GM11168 (cell line): Measurements from ENCODE around the gene SPNS3.

Experiments
- in situ Hi-C: fragments of 300-500 bp; cut with MboI; formaldehyde crosslinking; loops from one replicate; pipeline ENCODE4 v1.12.0; 2022; ENCODE audit warnings: low sequenced_read_pairs; ENCODE audit not compliant: unreplicated experiment

SPNS3 gene

DNA sequence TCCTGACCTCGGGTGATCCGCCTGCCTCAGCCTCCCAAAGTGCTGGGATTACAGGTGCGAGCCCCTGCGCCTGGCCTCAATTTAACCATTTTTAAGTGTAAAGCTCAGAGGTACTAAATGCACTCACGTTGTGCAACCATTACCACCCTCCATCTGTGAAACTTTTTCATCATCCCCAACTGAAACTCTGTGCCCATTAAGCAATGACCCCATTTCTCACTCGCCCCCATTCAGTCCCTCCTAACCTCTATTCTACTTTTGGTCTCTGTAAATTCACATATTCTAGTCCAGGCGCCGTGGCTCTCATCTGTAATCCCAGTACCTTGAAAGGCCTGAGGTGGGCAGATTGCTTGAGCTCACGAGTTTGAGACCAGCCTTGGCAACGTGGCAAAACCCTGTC lies 8.3 kb upstream of the SPNS3 start:
- in situ Hi-C loops, result no loop called here

DNA sequence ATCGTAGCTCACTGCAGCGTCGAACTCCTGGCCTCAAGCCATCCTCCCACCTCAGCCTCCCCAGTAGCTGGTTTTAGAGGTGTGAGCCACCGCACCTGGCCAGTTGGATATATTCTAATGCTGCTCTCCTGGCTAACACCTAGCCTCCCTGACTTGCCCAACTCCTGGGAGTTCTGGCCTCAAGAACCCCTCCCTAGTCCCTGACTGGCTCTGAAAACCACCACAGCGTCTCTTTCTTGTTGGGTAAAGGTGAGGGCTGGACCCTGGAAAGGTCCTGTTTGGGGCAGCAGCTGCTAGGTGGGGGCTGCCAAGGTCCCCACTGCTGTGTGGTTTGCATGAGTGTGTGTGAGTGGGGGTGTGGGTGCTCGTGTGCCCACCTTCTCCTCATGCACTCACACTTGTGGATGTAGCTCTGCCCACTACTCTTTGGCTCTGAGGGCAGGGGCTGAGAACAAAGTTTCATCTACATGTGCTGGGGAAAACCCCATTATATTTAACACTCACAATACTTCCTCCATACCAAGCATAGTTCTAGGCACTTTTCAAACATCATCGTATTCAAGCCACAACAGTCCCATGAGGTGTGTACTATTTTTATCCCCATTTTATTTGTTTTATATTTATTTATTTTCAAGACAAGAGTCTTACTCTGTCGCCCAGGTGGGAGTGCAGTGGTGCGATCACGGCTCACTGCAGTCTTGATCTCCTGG lies 7.1 kb upstream of the SPNS3 start:
- in situ Hi-C loops, result no loop called here

- in situ Hi-C loops, result no loop called here
Observed at GRCh38 chr17:4427505-4427904, 6.2 kb upstream of the SPNS3 start.

DNA sequence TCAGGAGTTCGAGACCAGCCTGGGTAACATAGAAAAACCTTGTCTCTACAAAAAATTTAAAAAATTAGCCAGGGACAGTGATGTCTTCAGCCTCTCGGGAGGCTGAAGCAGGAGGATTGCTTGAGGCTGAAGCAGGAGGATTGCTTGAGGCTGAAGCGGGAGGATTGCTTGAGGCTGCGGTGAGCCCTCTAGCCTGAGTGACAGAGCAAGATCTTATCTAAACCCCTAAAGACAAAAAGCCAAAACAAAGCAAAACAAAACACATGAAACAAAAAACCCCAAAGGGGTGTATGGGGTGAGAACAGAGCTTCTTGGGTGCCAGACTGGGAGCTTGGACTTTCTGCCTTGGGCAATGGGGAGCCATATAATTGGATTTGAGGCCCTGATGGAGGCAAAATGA lies 2.6 kb downstream of the SPNS3 start:
- in situ Hi-C loops, result loop anchor here (10.0 kb wide), 1 partner anchor 188 kb away; no protein-coding TSS in a partner anchor

- in situ Hi-C loops, result loop anchor here (10.0 kb wide), 1 partner anchor 188 kb away; no protein-coding TSS in a partner anchor
Observed at GRCh38 chr17:4436846-4437245, 3.1 kb downstream of the SPNS3 start.

- in situ Hi-C loops, result loop anchor here (10.0 kb wide), 1 partner anchor 186 kb away; no protein-coding TSS in a partner anchor
Observed at GRCh38 chr17:4438162-4438944, 4.6 kb downstream of the SPNS3 start.

- in situ Hi-C loops, result no loop called here
Observed at GRCh38 chr17:4440021-4440420, 6.3 kb downstream of the SPNS3 start.

DNA sequence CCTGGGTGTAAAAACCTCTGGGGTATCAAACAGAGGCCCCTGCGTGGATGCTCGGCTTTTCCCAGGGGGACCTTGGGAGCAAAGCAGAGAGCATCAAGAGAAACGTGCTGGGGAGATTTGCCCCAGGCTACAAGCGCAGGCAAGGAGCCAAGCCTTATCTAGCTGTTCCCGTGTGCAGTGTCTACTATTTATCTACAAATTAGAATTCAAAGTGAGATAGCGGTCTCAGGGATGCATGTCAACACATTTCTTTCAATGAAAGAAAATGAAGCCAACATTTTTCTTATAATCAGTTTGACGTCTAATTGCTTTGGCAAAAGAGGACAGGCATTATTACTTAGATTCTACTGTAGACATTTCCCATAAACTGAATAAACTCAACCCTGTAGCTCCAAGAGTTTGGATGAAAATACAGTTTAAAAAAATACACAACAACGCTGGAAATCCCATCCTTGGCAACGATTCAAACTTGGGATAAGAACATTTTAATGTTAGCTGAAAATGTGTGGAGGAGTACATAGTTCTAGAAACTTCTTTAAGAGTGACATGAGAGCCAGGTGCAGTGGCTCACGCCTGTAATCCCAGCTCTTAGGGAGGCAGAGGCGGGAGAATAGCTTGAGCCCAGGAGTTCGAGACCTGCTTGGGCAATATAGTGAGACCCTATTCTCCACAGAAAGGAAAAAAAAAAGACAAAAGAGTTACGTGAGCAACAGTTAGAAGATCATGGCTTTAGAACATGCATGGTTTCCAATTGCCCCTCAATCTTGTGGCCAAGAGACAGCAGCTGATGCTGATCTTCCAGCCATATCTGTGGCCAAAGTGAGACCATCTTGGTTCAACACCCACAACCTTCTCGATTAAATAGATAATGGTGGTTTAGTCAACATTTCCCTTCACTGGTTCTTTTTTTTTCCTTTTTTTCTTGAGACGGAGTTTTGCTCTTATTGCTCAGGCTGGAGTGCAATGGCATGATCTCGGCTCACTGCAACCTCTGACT lies 7.2 kb downstream of the SPNS3 start:
- in situ Hi-C loops, result no loop called here

DNA sequence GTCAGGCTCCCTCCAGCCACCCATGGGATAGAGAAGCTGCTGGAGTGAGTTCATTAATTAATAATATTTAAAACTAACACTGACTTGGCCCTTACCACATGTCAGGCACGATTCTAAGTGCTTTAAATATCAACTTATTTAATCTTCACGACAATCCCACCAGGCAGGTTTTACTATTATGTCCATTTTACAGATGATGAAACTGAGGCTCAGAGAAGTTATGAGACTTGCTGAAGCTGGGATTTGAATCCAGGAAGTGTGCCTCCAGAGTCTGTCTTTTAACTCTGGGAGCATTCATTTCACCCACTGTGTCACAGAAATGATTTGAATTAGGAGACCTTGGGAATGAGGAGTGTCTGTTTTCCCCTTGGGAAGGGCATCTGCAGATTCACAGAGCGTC lies 8.8 kb downstream of the SPNS3 start:
- in situ Hi-C loops, result no loop called here

- in situ Hi-C loops, result no loop called here
Observed at GRCh38 chr17:4443476-4443875, 9.7 kb downstream of the SPNS3 start.

- in situ Hi-C loops, result no loop called here
Observed at GRCh38 chr17:4444782-4445473, 11.2 kb downstream of the SPNS3 start.

DNA sequence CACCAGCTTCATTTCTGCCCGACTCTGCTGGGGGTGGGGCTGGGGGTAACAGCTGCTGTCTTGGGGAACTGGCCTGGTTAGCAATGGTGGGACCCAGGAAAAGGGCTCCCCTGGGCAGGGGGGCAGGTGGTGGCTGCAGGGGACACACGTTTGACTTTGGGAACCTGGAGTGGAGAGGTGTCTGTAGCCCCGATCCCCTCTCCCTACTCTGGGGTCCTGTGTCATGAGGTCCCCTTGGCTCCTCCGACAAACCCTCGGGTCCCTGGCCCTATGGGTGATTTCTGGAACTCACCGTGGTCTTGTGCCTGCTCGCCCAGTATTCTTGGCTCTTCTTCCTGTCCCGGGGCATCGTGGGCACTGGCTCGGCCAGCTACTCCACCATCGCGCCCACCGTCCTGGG lies 12.0 kb downstream of the SPNS3 start:
- in situ Hi-C loops, result no loop called here

DNA sequence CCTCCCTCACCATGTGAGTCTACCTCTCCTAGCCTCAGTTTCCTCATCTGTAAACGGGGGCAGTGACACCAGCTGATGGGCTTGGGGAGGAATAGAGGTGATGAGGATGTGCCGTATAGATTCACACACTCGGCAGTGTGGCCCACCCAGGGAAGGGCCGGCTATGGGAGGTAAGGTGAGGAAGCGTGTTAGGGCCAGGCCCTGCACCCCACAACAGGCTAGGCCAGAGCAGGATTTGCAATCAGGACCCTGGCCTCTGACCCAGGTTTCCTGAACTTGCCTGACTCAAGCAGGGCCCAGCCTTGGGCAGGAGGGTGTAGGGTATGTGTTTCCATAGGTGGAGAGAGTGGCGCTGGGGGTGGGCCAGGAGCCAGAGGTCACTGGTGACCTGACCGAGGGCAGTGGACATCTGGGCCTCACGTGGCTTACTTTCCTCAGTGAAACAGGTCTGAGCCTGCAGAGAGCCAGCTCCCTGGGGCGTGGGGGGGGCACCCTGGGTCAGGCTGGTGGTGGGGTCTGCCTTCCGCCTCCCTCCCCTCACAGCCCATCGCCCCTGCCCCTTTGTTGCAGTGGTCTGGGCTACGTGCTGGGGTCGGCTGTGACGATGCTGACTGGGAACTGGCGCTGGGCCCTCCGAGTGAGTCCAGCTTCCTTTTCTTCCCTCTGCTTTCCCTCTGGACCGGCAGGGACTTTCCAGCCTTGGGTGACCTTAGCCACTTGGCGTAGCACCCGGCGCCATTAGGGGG lies 12.8 kb downstream of the SPNS3 start:
- in situ Hi-C loops, result no loop called here

DNA sequence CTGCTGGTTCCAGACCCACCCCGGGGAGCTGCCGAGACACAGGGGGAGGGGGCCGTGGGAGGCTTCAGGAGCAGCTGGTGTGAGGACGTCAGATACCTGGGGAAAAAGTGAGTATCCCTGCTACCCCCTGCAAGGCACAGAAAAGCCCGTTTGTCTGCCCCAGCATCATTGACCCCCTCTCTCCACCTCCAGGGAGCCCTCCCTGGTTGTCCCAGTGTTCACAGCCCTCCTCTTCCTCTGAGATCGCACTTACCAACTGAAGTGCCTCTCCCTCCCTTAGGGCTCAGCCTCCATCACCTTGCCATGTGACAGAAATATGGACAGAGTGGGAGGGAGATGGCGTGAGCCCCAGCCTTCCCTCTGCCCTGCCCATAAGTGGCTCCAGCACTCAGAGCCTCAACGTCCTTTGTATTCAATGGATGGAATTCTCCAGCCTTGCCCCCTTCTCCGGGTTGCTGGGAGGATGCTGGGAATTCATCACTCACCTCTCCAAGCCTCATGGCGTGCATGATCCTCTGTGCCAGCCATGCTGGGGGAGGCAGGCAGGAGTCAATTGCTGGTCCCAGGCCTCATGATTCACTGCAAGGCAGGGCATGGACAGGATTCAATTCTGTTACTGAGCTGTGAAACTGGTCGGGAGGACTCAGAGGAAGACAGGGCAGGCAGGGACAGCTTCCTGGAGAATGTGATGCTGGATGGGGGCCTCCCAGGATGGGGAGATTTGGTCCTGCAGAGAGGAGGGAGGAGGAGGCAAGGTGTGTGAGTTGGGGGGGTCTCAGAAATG lies 14.6 kb downstream of the SPNS3 start:
- in situ Hi-C loops, result no loop called here

DNA sequence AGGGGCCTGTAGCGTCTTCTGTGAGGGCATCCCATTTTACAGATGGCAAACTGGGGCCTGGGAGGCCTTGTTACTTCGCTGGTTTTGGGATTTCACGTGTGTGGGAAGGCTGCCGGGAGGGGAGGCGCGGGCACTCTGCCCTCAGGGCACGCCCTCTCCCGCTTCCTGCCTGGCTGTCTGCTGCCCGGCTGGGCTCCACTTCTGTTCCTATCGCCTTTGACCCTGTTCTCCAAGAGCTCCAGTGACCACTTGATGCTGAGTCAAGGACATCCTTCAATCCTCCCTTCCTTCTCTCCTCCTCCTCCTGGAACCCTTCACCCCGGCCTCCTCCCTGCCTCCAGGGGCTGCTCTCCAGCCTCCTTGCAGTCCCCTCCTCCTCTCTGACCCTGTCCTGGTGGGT lies 16.0 kb downstream of the SPNS3 start:
- in situ Hi-C loops, result no loop called here

DNA sequence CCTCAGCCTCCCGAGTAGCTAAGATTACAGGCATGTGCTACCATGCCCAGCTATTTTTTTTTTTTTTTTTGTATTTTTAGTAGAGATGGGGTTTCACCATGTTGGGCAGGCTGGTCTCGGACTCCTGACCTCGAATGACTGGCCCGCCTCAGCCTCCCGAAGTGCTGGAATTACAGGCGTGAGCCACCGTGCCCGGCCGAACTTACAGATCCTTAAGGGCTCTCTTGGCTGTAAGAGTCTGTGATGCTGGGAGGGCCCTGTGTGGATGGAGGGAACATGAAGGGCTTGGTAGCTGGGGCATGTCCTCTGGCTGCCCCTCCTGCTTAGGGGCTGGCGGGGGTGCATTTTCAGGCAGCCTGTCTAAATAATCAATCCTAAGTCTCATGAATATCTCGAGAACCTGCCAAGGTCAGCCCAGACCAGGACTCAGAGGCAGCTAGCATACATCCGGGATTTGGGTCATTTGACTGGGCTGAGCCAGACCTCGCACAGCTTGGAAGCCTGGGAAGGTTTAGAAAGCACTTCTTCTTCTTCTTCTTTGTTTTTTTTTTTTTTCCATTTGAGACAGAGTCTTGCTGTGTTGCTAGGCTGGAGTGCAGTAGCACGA lies 17.1 kb downstream of the SPNS3 start:
- in situ Hi-C loops, result no loop called here

DNA sequence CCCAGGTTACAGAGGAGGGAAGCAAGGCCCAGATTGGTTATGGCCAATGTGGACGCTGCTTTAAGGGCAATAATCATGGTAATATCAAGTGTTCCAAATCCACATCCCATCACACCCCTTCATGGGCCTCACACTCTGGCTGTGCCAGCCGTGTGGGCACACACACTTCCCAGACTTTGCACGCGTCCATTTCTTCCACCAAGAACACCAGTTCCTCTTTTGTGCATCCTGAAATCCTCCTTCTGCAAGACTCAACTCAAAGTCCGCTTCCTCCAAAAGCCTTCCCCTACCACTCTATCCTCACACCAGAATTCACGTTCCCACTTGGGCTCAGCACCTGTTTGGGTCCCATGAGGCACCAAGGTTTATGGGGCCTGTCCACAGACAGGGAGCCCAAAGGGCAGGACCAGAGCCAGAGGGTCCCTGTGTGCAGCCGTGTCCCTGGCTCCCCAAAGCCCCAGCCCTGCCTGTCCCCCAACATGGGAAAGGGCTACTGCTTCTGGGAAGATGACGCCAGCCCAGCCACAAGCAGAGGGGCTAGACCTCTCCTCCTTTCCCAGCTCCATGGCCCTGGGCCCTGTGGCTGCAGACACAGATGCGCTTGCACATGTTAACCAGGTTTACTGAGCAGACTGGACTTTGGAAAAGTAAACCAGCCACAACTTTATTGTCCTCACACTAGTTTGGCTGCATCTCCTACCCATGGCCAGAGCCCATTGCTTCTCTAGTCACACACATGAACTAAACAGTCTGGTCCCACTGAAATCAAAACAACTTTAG lies 20.3 kb downstream of the SPNS3 start:
- in situ Hi-C loops, result no loop called here
